ENCODE data around the gene LCE3C.
"Not testable (repeated sequence)": the region's sequence is repeated elsewhere in the genome, so short reads cannot be mapped to it uniquely, and the experiment has no call there.

Gene LCE3C

GRCh38 chr1:152599934-152600333, at the start of gene LCE3C:
Gene LCE3C, plus strand, starts transcription at chr1:152600234. Its CDS starts 498 bp downstream, at chr1:152600732.
- TF ChIP-seq ZFX (IDR thresholded peaks at IDR 0.05) (no peak), CTCF (conservative IDR thresholded peaks at IDR 0.05) (no peak)
- no peak within 1 kb of the TSS for H3K27ac ChIP-seq

- TF ChIP-seq CTCF (conservative IDR thresholded peaks at IDR 0.05) (no peak), ZFX (IDR thresholded peaks at IDR 0.05) (no peak)
- no peak overlapping the region for H3K27ac ChIP-seq
These were observed 34.9 kb upstream of the LCE3C start for GRCh38 chr1:152565115-152565514.

- TF ChIP-seq ZFX (IDR thresholded peaks at IDR 0.05) (no peak), CTCF (conservative IDR thresholded peaks at IDR 0.05) (no peak)
- no peak overlapping the region for H3K27ac ChIP-seq
These were observed 34.4 kb upstream of the LCE3C start for GRCh38 chr1:152565535-152566215.

DNA sequence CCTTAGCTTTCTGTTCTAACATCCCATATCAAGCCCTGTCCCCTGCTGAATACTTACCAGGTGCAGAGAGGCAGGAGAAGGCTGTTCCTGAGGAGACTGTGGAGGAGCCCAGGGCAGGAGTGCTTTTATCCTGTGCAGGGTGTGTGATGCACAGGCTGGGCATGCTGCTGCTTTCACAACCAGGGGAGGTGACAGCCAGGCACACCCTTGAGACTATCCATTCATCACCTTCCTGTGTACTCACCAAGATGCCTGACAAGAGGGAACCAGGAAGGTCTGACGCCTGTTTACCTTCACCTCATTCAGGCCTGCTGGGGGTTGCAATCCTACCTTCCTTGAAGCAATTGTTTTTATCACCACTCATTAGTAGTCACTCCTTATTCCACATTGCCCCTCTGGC, 33.4 kb upstream of the LCE3C start, which contains the start of gene LCE3E:
Gene LCE3E, minus strand, starts transcription at position 100 of the 400 bp plus-strand sequence. CDS start 572 bp downstream, outside the sequence.
- TF ChIP-seq CTCF (conservative IDR thresholded peaks at IDR 0.05) (no peak), ZFX (IDR thresholded peaks at IDR 0.05) (no peak)
- no peak within 1 kb of the TSS for H3K27ac ChIP-seq

DNA sequence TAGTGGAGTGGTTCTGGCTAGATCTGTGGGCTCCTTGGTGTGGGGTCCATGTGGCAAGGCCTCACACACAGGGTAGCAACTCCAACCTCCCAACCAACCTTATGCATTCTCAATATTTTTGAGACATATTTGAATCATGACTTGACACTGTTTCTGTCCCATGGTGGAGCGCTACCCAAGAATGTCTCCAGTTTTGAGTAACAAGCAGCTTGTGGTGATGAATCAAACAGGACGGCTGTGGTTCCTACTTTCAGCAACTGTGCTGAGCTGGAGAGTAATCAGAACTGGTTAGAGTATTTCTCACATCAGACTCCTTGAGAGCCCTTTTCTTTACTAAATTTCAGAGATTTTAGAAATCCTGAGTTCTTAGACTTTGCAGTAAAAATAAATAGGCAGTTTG, 22.9 kb upstream of the LCE3C start:
- TF ChIP-seq ZFX (IDR thresholded peaks at IDR 0.05) (no peak), CTCF (conservative IDR thresholded peaks at IDR 0.05) (no peak)
- no peak overlapping the region for H3K27ac ChIP-seq

- H3K27ac ChIP-seq, result not testable (repeated sequence)
These were observed 20.5 kb upstream of the LCE3C start for GRCh38 chr1:152579526-152579925.

DNA sequence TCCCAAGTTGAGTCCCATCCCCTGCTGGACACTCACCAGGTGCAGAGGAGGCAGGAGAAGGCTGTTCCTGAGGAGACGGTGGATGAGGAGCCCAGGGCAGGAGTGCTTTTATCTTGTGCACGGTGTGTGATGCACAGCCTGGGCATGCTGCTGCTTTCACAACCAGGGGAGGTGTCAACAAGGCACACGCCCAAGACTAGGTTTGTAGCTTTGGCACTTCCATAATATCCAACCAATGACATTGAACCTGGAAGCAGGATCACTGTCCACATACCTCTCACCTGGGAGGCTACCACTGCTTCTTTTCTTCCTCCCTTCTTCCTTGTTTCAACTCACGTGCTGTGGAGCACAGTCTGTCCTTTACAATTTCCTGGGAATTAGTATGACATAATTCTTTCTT, 19.6 kb upstream of the LCE3C start, which contains the start of gene LCE3D:
Gene LCE3D, minus strand, starts transcription at position 84 of the 400 bp plus-strand sequence. CDS start 580 bp downstream, outside the sequence.
- no peak within 1 kb of the TSS for H3K27ac ChIP-seq
- TF ChIP-seq CTCF (conservative IDR thresholded peaks at IDR 0.05), result no peak
- no peak for TF ChIP-seq ZFX (IDR thresholded peaks at IDR 0.05)

DNA sequence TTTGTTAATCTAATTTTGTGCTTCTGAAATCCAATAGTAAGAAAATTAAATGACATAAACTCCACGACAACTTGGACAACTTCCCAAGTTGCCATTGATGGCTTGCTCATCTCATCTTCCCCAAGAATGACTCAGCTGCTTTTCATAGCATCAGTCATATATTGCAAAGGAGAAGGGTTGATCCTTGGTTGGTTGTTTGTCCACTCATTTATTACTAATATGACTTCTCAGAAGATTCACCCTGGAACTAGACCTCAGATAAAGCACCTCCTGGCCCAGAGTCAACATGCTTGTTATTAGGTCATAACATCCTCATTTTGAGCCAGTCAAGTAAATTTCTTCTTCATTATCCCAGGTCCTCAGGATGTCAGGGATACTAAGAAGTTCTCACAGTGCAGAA, 17.4 kb upstream of the LCE3C start:
- no peak for TF ChIP-seq ZFX (IDR thresholded peaks at IDR 0.05)
- no peak overlapping the region for H3K27ac ChIP-seq
